GM18519 (cell line): ENCODE data around the gene DNAH9.
"Not testable (repeated sequence)": the region's sequence is repeated elsewhere in the genome, so short reads cannot be mapped to it uniquely, and the experiment has no call there.

Source experiments
- ATAC-seq: cut with Tn5 transposase; IDR thresholded peaks from one replicate; pipeline ENCODE4 v1.9.1; 2021; ENCODE audit warnings: mild to moderate bottlenecking, moderate library complexity; ENCODE audit not compliant: unreplicated experiment, low FRiP score

The DNAH9 gene

DNA sequence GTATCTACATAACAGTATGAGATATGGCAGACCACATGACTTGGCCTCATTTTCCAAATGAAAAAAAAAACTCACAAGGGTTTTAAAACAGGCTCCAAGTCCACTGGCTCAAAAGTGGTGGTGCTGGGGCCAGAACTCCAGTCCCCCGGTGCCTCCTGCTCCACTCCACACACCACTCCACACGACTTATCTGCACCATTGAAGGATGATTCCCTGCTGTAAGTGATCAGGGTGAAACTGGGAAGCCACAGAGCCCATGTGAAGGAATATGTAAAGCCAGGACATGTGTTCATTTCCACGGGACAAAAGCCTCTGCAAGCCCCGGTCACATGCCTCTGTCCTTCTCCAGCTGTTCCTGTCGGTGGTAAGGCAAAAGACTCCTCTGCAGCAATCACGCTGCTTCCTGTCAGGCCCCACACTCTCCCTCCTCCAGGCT lies 301.8 kb downstream of the DNAH9 start:
- ATAC-seq: no peak

DNA sequence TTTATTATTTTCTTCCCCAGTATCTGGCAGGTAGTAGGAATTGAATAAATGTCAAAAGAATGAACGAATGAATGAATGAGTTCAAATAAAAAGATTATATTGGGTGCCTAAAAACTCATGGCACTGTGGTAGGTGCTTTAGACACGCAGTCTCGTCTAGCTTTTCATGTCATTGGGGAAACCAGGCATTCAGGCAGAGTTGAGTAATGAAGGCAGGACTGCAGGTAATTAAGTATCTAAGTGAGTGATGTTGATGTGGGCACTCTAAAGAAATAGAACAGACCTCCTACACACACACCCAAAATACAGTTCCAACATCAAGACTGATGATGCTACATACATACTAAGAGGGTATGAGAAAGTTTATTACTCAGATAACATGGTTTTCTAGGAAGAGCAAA lies 302.4 kb downstream of the DNAH9 start:
- no peak for ATAC-seq

- ATAC-seq: no peak
Measured at GRCh38 chr17:11901931-11902330, 303.7 kb downstream of the DNAH9 start.

- ATAC-seq: no peak
Measured at GRCh38 chr17:11908711-11909146, 310.5 kb downstream of the DNAH9 start.

GRCh38 chr17:11909348-11909747 lies 311.1 kb downstream of the DNAH9 start:
- ATAC-seq: no peak

- ATAC-seq: no peak
Measured at GRCh38 chr17:11916091-11916490, 317.8 kb downstream of the DNAH9 start.

- no peak for ATAC-seq
Measured at GRCh38 chr17:11917415-11917814, 319.1 kb downstream of the DNAH9 start.

DNA sequence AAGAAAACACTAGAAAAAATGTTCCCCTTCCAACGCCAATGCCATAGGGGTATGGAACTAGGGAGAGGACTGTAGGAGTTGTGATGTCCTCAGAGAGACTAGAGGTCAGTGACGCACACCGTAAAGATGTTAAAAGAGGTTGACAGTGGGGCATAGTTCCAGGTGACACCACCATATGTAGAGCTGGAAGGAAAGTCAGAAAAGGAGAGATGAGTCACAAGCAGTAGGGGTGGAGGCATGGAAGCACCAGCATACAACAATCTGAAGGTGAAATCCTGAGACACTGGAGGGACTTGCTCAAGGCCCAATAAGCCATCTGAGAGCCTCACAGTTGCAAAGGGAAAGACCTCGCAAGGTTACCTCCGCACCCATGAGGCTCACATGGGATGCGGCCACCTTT lies 323.0 kb downstream of the DNAH9 start:
- no peak for ATAC-seq

DNA sequence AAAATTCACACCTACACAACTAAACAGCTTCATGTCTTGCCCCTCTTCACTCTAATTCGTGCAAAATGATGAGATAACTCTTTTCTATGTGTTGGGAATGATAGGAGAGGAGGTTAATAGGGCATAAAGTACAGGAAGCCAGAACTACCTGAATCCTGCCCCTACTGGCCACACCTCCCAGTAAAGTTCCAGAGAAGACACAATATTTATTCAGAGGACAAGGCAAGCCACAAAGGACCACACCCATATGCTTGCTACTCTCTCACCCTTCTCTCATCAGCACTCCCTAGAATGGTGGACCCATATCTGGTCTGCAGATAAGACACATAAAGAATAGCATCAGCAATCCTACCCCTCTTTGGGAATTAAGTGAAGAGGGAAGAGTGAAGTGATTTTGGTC lies 324.4 kb downstream of the DNAH9 start:
- no peak for ATAC-seq

DNA sequence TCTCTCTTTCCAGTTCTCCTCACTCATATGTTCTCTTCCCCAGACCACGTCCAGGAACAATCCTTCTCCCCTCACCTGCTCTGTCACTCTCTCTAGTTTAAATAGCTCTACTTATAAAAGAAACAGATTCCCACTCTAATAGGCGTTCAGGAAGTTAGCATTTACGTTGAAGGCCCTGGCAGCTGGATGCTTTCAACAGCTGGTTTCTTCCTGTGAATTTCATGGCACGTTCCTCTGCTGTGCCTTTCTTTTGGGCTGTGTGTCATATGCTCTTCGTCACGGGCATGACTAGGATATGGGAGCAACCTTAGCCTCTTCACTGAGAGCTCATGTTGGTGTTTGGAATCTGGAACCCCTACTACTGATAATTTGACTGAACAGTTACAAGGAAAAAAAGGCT lies 325.8 kb downstream of the DNAH9 start:
- no peak for ATAC-seq

DNA sequence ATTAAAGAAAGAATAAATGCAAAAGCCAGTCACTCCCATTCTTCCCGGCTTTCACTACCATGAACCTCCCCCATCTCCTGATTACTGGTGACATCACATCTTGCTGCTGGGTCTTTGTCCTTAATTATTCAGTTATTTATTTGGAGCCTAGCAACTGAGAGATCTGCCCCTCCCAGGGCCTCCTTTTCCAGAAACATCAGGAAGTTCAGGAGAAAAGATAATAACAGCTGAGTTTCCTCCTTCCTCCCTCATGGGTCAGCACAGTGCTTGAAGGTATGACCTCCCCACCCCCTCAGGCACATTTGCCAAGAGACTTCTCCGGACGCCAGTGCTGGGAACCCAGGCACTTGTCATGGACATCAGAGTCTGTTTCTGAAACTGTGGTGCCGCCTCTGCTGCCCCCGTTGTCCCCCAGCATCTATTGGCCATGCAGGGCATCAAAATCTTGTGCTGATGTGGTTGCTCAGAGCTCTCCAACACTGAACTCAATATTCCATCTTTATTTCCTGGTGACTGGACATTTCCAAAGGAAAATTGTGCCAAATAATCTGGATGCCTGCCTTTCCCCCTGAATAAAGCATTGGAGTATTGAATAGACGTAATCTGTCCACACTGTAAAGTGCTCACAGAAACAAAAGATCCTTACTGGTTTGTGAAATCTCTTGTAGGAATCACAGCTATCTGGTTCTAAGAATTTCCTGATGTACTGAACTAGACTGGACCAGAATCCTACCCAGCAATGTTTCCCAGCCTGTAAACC lies 327.2 kb downstream of the DNAH9 start:
- no peak for ATAC-seq

GRCh38 chr17:11928436-11928835 lies 330.2 kb downstream of the DNAH9 start:
- ATAC-seq: no peak

DNA sequence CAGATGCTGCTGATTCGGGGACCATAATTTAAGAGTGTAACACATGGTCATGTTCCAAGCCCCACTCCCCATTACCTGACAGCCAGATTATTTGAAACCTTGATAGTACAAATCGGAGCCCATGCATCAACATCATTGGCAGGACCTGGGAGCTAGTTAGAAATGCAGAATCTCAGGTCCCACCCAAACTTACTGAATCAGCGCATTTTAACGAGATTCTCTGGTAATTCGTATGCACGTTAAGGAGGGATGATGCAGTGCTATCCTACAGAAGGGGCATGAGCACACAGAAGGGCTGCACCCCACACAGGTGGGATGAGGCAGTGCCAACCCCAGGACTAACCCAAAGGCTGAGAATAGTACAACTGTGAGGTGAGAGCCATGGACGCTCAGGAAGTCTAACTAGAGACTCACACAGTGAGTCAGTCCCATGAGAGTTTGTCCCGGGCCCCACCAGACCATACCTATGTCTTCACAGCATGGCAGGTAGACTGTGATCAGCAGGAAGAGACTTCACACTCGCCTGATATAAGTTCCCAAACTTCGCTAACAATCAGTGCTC lies 334.1 kb downstream of the DNAH9 start:
- ATAC-seq: no peak

GRCh38 chr17:11935734-11936406 lies 337.6 kb downstream of the DNAH9 start:
- ATAC-seq: no peak

DNA sequence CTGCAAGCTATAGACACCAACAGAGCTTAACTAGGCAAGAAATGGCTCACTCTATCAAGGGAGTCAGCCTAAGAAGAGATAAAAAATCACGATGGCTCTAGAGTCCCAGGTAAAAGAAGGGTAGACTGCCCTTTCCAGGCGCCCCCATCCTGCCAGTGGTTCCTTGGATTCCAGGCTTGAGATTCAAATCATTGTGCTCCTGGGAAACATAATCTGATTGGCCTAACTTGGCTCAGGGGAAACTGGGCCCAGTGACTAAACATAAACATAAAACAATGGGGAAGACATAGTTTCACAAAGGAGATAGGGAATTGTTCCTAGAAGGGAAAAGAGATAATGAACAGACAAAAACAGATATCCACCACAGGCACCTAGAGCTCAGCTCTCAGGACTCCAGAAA lies 342.6 kb downstream of the DNAH9 start:
- ATAC-seq: no peak

GRCh38 chr17:11943086-11943485 lies 344.8 kb downstream of the DNAH9 start:
- ATAC-seq: not testable (repeated sequence)

GRCh38 chr17:11943759-11944347 lies 345.6 kb downstream of the DNAH9 start:
- no peak for ATAC-seq

- ATAC-seq: no peak
Measured at GRCh38 chr17:11944587-11944986, 346.3 kb downstream of the DNAH9 start.

- ATAC-seq: no peak
Measured at GRCh38 chr17:11948789-11949188, 350.5 kb downstream of the DNAH9 start.

- ATAC-seq: not testable (repeated sequence)
Measured at GRCh38 chr17:11949571-11949970, 351.3 kb downstream of the DNAH9 start.

- no peak for ATAC-seq
Measured at GRCh38 chr17:11950771-11951519, 352.7 kb downstream of the DNAH9 start.
